WERI-Rb-1 (cell line): ENCODE data around the gene GLCE.
"Not testable (repeated sequence)": the region's sequence is repeated elsewhere in the genome, so short reads cannot be mapped to it uniquely, and the experiment has no call there.

ENCODE experiments used
- DNase-seq: peaks from one replicate; pipeline ENCODE4 v3.0.0-alpha.2; 2020
- H3K27ac ChIP-seq: fragments of 250-450 bp; sonication (Bioruptor Pico); 2 replicates; pipeline ENCODE4 v1.5.1; 2020; ENCODE audit warnings: mild to moderate bottlenecking, moderate library complexity
- H3K27me3 ChIP-seq: fragments of 250-450 bp; sonication (Bioruptor Pico); 2 replicates; pipeline ENCODE4 v1.5.1; 2021; ENCODE audit warnings: mild to moderate bottlenecking, low read depth, moderate library complexity; ENCODE audit not compliant: insufficient read depth, severe bottlenecking
- H3K36me3 ChIP-seq: fragments of 250-450 bp; sonication (Bioruptor Pico); 2 replicates; pipeline ENCODE4 v1.5.1; 2020; ENCODE audit warnings: mild to moderate bottlenecking, moderate library complexity
- H3K4me3 ChIP-seq: 2 replicates; pipeline ENCODE4 v1.5.1; 2011; ENCODE audit warnings: low read depth, mild to moderate bottlenecking, control low read depth, low read length
- H3K9me3 ChIP-seq: fragments of 250-450 bp; sonication (Bioruptor Pico); 2 replicates; pipeline ENCODE4 v1.5.1; 2021; ENCODE audit warnings: mild to moderate bottlenecking, moderate library complexity; ENCODE audit not compliant: severe bottlenecking
- CTCF ChIP-seq: IDR thresholded peaks from 2 replicates; pipeline ENCODE4 v1.5.1; 2011; ENCODE audit warnings: low read depth, mild to moderate bottlenecking, control low read depth, inconsistent platforms, low read length

GLCE gene

GRCh38 chr15:69285834-69286233 is 125.4 kb downstream of the GLCE start:
- Histone ChIP-seq H3K27ac (no peak overlapping the region), H3K36me3 (no peaks in the 10 kb centered on the region), H3K27me3 (no peaks in the 10 kb centered on the region), H3K4me3 (no peak overlapping the region), H3K9me3 (no peaks in the 10 kb centered on the region)
- no peak for TF ChIP-seq CTCF
- DNase-seq: no peak

- no peak for TF ChIP-seq CTCF
- Histone ChIP-seq H3K27ac (no peak overlapping the region), H3K4me3 (no peak overlapping the region), H3K9me3 (no peaks in the 10 kb centered on the region), H3K27me3 (no peaks in the 10 kb centered on the region), H3K36me3 (no peaks in the 10 kb centered on the region)
- no peak for DNase-seq
Measured at GRCh38 chr15:69288011-69288410, 127.6 kb downstream of the GLCE start.

GRCh38 chr15:69288531-69289341 is 128.3 kb downstream of the GLCE start:
- H3K36me3 ChIP-seq: no peaks in the 10 kb centered on the region
- no peak for TF ChIP-seq CTCF
- DNase-seq: no peak
- no peaks in the 10 kb centered on the region for H3K9me3 ChIP-seq
- H3K27ac ChIP-seq: no peak overlapping the region
- no peaks in the 10 kb centered on the region for H3K27me3 ChIP-seq
- no peak overlapping the region for H3K4me3 ChIP-seq

GRCh38 chr15:69289342-69290146 is 129.1 kb downstream of the GLCE start:
- no peak overlapping the region for H3K27ac ChIP-seq
- no peak for DNase-seq
- H3K9me3 ChIP-seq: no peaks in the 10 kb centered on the region
- no peaks in the 10 kb centered on the region for H3K27me3 ChIP-seq
- TF ChIP-seq CTCF: no peak
- H3K4me3 ChIP-seq: no peak overlapping the region
- H3K36me3 ChIP-seq: no peaks in the 10 kb centered on the region

- Histone ChIP-seq H3K4me3 (no peak overlapping the region), H3K27ac (no peak overlapping the region), H3K27me3 (no peaks in the 10 kb centered on the region), H3K36me3 (no peaks in the 10 kb centered on the region), H3K9me3 (no peaks in the 10 kb centered on the region)
- TF ChIP-seq CTCF: no peak
- no peak for DNase-seq
Measured at GRCh38 chr15:69290346-69291164, 130.1 kb downstream of the GLCE start.

- not testable (repeated sequence) for H3K27ac ChIP-seq, H3K9me3 ChIP-seq, H3K36me3 ChIP-seq, H3K4me3 ChIP-seq, DNase-seq, H3K27me3 ChIP-seq
Measured at GRCh38 chr15:69291651-69292050, 131.2 kb downstream of the GLCE start.
